Astrocyte (in vitro differentiated cells and primary cell): Measurements from ENCODE around the gene CD19. TPM values are rescaled to one million over a fixed set of nuclear protein-coding genes. Genes with fewer than 3 reads are reported as not detected.

Experiments used
- DNase-seq: peaks from one replicate; pipeline ENCODE4 v3.0.0-alpha.2; 2010; ENCODE audit warnings: low read depth
- FAIRE-seq: peaks from 2 replicates; lab custom pipeline; 2011; peaks lifted over from hg19 to GRCh38; lab: Jason Lieb, UNC
- H2AFZ ChIP-seq: 2 replicates; pipeline ENCODE4 v1.6.0; 2012; ENCODE audit warnings: low read depth, low read length, inconsistent platforms
- H3K27ac ChIP-seq: 2 replicates; pipeline ENCODE4 v1.5.1; 2011; ENCODE audit warnings: low read depth, low read length, inconsistent platforms
- H3K27me3 ChIP-seq: 2 replicates; pipeline ENCODE4 v1.6.0; 2011; ENCODE audit warnings: low read length, inconsistent platforms; ENCODE audit not compliant: insufficient read depth
- H3K36me3 ChIP-seq: 2 replicates; pipeline ENCODE4 v1.5.1; 2011; ENCODE audit warnings: low read length, inconsistent platforms; ENCODE audit not compliant: insufficient read depth
- H3K4me1 ChIP-seq: 2 replicates; pipeline ENCODE4 v1.5.1; 2011; ENCODE audit warnings: low read length, inconsistent platforms; ENCODE audit not compliant: insufficient read depth
- H3K4me2 ChIP-seq: 2 replicates; pipeline ENCODE4 v1.6.0; 2012; ENCODE audit warnings: low read length, inconsistent platforms
- H3K4me3 ChIP-seq: 2 replicates; pipeline ENCODE4 v1.5.1; 2011; ENCODE audit warnings: low read depth, mild to moderate bottlenecking, low read length, inconsistent platforms; ENCODE audit not compliant: insufficient read depth
- H3K79me2 ChIP-seq: 2 replicates; pipeline ENCODE4 v1.6.0; 2012; ENCODE audit warnings: mild to moderate bottlenecking, low read length, inconsistent platforms; ENCODE audit not compliant: insufficient read depth
- H3K9ac ChIP-seq: 2 replicates; pipeline ENCODE4 v1.6.0; 2012; ENCODE audit warnings: mild to moderate bottlenecking, low read length, inconsistent platforms
- H3K9me3 ChIP-seq: 2 replicates; pipeline ENCODE4 v1.5.1; 2012; ENCODE audit warnings: low read depth, mild to moderate bottlenecking, low read length, inconsistent platforms; ENCODE audit not compliant: insufficient read depth
- H4K20me1 ChIP-seq: 2 replicates; pipeline ENCODE4 v1.6.0; 2012; ENCODE audit warnings: low read length, inconsistent platforms; ENCODE audit not compliant: insufficient read depth
- H3K27ac Mint-ChIP-seq: one replicate; pipeline ENCODE4 v1.8.0; 2021; ENCODE audit warnings: mild to moderate bottlenecking, mixed read lengths; ENCODE audit not compliant: unreplicated experiment
- H3K27me3 Mint-ChIP-seq: one replicate; pipeline ENCODE4 v1.8.0; 2021; ENCODE audit warnings: low read depth, mixed read lengths; ENCODE audit not compliant: unreplicated experiment
- H3K36me3 Mint-ChIP-seq: one replicate; pipeline ENCODE4 v1.8.0; 2021; ENCODE audit warnings: low read depth, mixed read lengths; ENCODE audit not compliant: unreplicated experiment
- H3K4me1 Mint-ChIP-seq: one replicate; pipeline ENCODE4 v1.8.0; 2021; ENCODE audit warnings: low read depth, mixed read lengths; ENCODE audit not compliant: unreplicated experiment
- H3K4me3 Mint-ChIP-seq: one replicate; pipeline ENCODE4 v1.8.0; 2021; ENCODE audit warnings: mild to moderate bottlenecking, moderate library complexity, mixed read lengths; ENCODE audit not compliant: unreplicated experiment
- H3K9me3 Mint-ChIP-seq: one replicate; pipeline ENCODE4 v1.8.0; 2021; ENCODE audit warnings: mild to moderate bottlenecking, mixed read lengths; ENCODE audit not compliant: unreplicated experiment
- EZH2 ChIP-seq: IDR thresholded peaks from 2 replicates; pipeline ENCODE4 v1.6.1; 2012; ENCODE audit warnings: mild to moderate bottlenecking, low read length, inconsistent platforms; ENCODE audit not compliant: insufficient read depth
- total RNA-seq: library from RNA; stranded (reverse); gene quantifications from 2 replicates; pipeline ENCODE4 v1.2.1, GENCODE V29; 2021
- TF ChIP-seq, protein P1 (sequence below): IDR thresholded peaks from 2 replicates; pipeline ENCODE4 v1.5.1; 2011; ENCODE audit warnings: low read depth, mild to moderate bottlenecking, inconsistent platforms, low read length, moderate library complexity; ENCODE audit not compliant: insufficient read depth

Gene CD19
- total RNA-seq, 1 donor from 2014 or later, result not detected

GRCh38 chr16:28897826-28898225, 33.9 kb upstream of the CD19 start:
- Mint-ChIP-seq H3K27ac (no peak overlapping the region), H3K36me3 (peaks cover 10% of the 10 kb centered on the region), H3K9me3 (no peaks in the 10 kb centered on the region), H3K4me1 (peaks cover 8% of the 10 kb centered on the region), H3K27me3 (peaks cover 2% of the 10 kb centered on the region), H3K4me3 (no peak overlapping the region)
- Histone ChIP-seq H3K4me1 (no peaks in the 10 kb centered on the region), H3K79me2 (no peaks in the 10 kb centered on the region), H3K27me3 (no peaks in the 10 kb centered on the region), H3K9me3 (no peaks in the 10 kb centered on the region), H3K27ac (no peak overlapping the region), H3K36me3 (no peaks in the 10 kb centered on the region), H4K20me1 (no peaks in the 10 kb centered on the region), H3K4me3 (no peak overlapping the region), H2AFZ (no peak overlapping the region), H3K9ac (no peak overlapping the region), H3K4me2 (no peak overlapping the region)
- no peak for DNase-seq
- no peak for FAIRE-seq
- TF ChIP-seq EZH2, result no peak
- TF ChIP-seq, protein P1, sequence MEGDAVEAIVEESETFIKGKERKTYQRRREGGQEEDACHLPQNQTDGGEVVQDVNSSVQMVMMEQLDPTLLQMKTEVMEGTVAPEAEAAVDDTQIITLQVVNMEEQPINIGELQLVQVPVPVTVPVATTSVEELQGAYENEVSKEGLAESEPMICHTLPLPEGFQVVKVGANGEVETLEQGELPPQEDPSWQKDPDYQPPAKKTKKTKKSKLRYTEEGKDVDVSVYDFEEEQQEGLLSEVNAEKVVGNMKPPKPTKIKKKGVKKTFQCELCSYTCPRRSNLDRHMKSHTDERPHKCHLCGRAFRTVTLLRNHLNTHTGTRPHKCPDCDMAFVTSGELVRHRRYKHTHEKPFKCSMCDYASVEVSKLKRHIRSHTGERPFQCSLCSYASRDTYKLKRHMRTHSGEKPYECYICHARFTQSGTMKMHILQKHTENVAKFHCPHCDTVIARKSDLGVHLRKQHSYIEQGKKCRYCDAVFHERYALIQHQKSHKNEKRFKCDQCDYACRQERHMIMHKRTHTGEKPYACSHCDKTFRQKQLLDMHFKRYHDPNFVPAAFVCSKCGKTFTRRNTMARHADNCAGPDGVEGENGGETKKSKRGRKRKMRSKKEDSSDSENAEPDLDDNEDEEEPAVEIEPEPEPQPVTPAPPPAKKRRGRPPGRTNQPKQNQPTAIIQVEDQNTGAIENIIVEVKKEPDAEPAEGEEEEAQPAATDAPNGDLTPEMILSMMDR, result no peak

DNA sequence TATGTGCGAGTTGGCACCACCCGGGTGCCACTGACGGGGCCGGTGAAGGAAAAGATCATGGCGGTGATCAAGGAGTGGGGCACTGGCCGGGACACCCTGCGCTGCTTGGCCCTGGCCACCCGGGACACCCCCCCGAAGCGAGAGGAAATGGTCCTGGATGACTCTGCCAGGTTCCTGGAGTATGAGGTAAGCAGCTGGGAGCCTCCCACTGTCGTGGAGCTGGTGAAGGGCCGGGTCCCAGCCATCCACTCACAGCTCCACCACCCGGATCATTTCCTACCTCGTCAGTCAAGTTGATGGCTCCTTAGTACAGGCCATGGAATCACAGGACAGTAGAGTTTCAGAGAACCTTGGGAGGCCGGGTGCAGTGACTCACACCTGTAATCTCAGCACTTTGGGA, 33.5 kb upstream of the CD19 start:
- no peaks in the 10 kb centered on the region for H3K9me3 ChIP-seq
- Mint-ChIP-seq H3K4me3 (no peak overlapping the region), H3K36me3 (peaks cover 11% of the 10 kb centered on the region), H3K27me3 (peaks cover 2% of the 10 kb centered on the region), H3K4me1 (peaks cover 8% of the 10 kb centered on the region), H3K27ac (no peak overlapping the region), H3K9me3 (no peaks in the 10 kb centered on the region)
- no peaks in the 10 kb centered on the region for H3K79me2 ChIP-seq
- H3K4me2 ChIP-seq, result no peak overlapping the region
- H3K36me3 ChIP-seq, result no peaks in the 10 kb centered on the region
- no peaks in the 10 kb centered on the region for H3K27me3 ChIP-seq
- FAIRE-seq (no peak), DNase-seq (peak; percentile 4)
- no peaks in the 10 kb centered on the region for H4K20me1 ChIP-seq
- no peak overlapping the region for H3K4me3 ChIP-seq
- no peak overlapping the region for H3K9ac ChIP-seq
- no peak overlapping the region for H2AFZ ChIP-seq
- H3K4me1 ChIP-seq, result no peaks in the 10 kb centered on the region
- H3K27ac ChIP-seq, result no peak overlapping the region
- TF ChIP-seq, protein P1, result no peak
- no peak for TF ChIP-seq EZH2

- Mint-ChIP-seq H3K4me3 (no peak overlapping the region), H3K4me1 (peaks cover 8% of the 10 kb centered on the region), H3K9me3 (no peaks in the 10 kb centered on the region), H3K27me3 (peaks cover 2% of the 10 kb centered on the region), H3K27ac (no peak overlapping the region), H3K36me3 (peaks cover 11% of the 10 kb centered on the region)
- Histone ChIP-seq H4K20me1 (no peaks in the 10 kb centered on the region), H3K27ac (no peak overlapping the region), H3K36me3 (no peaks in the 10 kb centered on the region), H3K9me3 (no peaks in the 10 kb centered on the region), H3K9ac (no peak overlapping the region), H2AFZ (no peak overlapping the region), H3K79me2 (no peaks in the 10 kb centered on the region), H3K4me3 (no peak overlapping the region), H3K27me3 (no peaks in the 10 kb centered on the region), H3K4me2 (no peak overlapping the region), H3K4me1 (no peaks in the 10 kb centered on the region)
- no peak for DNase-seq
- TF ChIP-seq, protein P1, result no peak
- TF ChIP-seq EZH2, result no peak
- FAIRE-seq, result no peak
Measured at GRCh38 chr16:28898942-28899341, 32.8 kb upstream of the CD19 start.
